ENCODE measurements around the gene DHRS7B. TPM values are rescaled to one million over a fixed set of nuclear protein-coding genes. Genes with fewer than 3 reads are reported as not detected.

DHRS7B gene
- total RNA-seq, 1 donor from 2014 or later, result 11.8 TPM

GRCh38 chr17:21152731-21153130 lies 26.0 kb downstream of the DHRS7B start:
- peaks cover 15% of the 10 kb centered on the region for H3K4me1 Mint-ChIP-seq
- peaks cover 13% of the 10 kb centered on the region for H3K36me3 Mint-ChIP-seq (ENCODE audit: low read depth)
- no peak overlapping the region for H3K4me3 Mint-ChIP-seq
- ATAC-seq (ENCODE audit: low read depth) (no peak), DNase-seq (no peak)
- TF ChIP-seq CTCF (IDR thresholded peaks at IDR 0.05), result no peak
- intact Hi-C loops (cut with micrococcal nuclease), result no loop called here
- ChIA-PET POLR2A (no interaction called here), CTCF (no interaction called here)
- no peak overlapping the region for H3K27ac Mint-ChIP-seq
- H3K27me3 Mint-ChIP-seq, result no peaks in the 10 kb centered on the region
- peaks cover 25% of the 10 kb centered on the region for H3K9me3 Mint-ChIP-seq

GRCh38 chr17:21157586-21158370 lies 31.0 kb downstream of the DHRS7B start:
- POLR2A ChIA-PET, result no interaction called here
- intact Hi-C loops (cut with micrococcal nuclease), result no loop called here
- Mint-ChIP-seq H3K4me3 (no peak overlapping the region), H3K4me1 (peaks cover 3% of the 10 kb centered on the region), H3K27me3 (no peaks in the 10 kb centered on the region), H3K9me3 (peaks cover 18% of the 10 kb centered on the region), H3K27ac (no peak overlapping the region), H3K36me3 (ENCODE audit: low read depth) (peaks cover 4% of the 10 kb centered on the region)
- TF ChIP-seq CTCF (IDR thresholded peaks at IDR 0.05), result no peak
- no peak for ATAC-seq (ENCODE audit: low read depth)
- DNase-seq, result no peak
- CTCF ChIA-PET, result no interaction called here

- Mint-ChIP-seq H3K4me3 (no peak overlapping the region), H3K36me3 (ENCODE audit: low read depth) (no peaks in the 10 kb centered on the region), H3K27ac (no peak overlapping the region), H3K4me1 (peaks cover 2% of the 10 kb centered on the region), H3K9me3 (peaks cover 5% of the 10 kb centered on the region), H3K27me3 (no peaks in the 10 kb centered on the region)
- DNase-seq (no peak), ATAC-seq (ENCODE audit: low read depth) (no peak)
- no peak for TF ChIP-seq CTCF (IDR thresholded peaks at IDR 0.05)
- POLR2A ChIA-PET, result no interaction called here
- intact Hi-C loops (cut with micrococcal nuclease), result no loop called here
- CTCF ChIA-PET, result no interaction called here
These were observed 33.6 kb downstream of the DHRS7B start for GRCh38 chr17:21160401-21160800.

GRCh38 chr17:21161498-21162393 lies 35.0 kb downstream of the DHRS7B start:
- no peak overlapping the region for H3K27ac Mint-ChIP-seq

More at GRCh38 chr17:21161498-21162393, 35.0 kb downstream of the DHRS7B start:
- no peaks in the 10 kb centered on the region for H3K27me3 Mint-ChIP-seq
- ChIA-PET CTCF (no interaction called here), POLR2A (no interaction called here)
- peaks cover 2% of the 10 kb centered on the region for H3K4me1 Mint-ChIP-seq
- H3K36me3 Mint-ChIP-seq (ENCODE audit: low read depth), result no peaks in the 10 kb centered on the region
- no peak for TF ChIP-seq CTCF (IDR thresholded peaks at IDR 0.05)
- intact Hi-C loops (cut with micrococcal nuclease), result no loop called here
- no peak overlapping the region for H3K4me3 Mint-ChIP-seq
- DNase-seq (no peak), ATAC-seq (ENCODE audit: low read depth) (no peak)
- H3K9me3 Mint-ChIP-seq, result no peaks in the 10 kb centered on the region
